ENCODE results near the gene TRIM34. TPM values are rescaled to one million over a fixed set of nuclear protein-coding genes. Genes with fewer than 3 reads are reported as not detected.

TRIM34 gene
- total RNA-seq (6.7 TPM), polyA plus RNA-seq (ENCODE audit: insufficient read depth, low read depth, low replicate concordance) (5.9 TPM)
- long read RNA-seq, donor 1, result 0 reads
- long read RNA-seq, donor 2, partial matches to known transcripts, result 0 of 2 reads
- long read RNA-seq, donor 2, other reads (novel, unspliced or antisense), result 0 of 2 reads
- long read RNA-seq, donor 3, result 0 reads
- long read RNA-seq, donor 4, result 0 reads
- long read RNA-seq, donor 5, result 0 reads
- long read RNA-seq, donor 6, partial matches to known transcripts, result 0 of 1 reads
- long read RNA-seq, donor 6, other reads (novel, unspliced or antisense), result 0 of 1 reads
- long read RNA-seq, donor 7, partial matches to known transcripts, result 4 of 6 reads
- long read RNA-seq, donor 7, other reads (novel, unspliced or antisense), result 0 of 6 reads
- long read RNA-seq, donor 8, result 0 reads
- long read RNA-seq, donor 9, result 0 reads
- long read RNA-seq, donor 10, result 0 reads

GRCh38 chr11:5624489-5625279 lies at the start of gene TRIM34:
TRIM34 (plus strand) TSS chr11:5625001; CDS start chr11:5632332, 7,331 bp downstream.
- DNase-seq (peak in 4 of 5 donors; percentile 21 to 78 (median 44)), FAIRE-seq (peak; percentile 94)
- Histone ChIP-seq H3K27ac (ENCODE audit: low read depth in 2 of 2, low read length in 2 of 2) (peak within 1 kb of the TSS; percentile 36 to 68), H3K9ac (ENCODE audit: low read length in 3 of 3) (peak within 1 kb of the TSS; percentile 81 to 87 (median 87)), H3K4me1 (ENCODE audit: control insufficient read depth in 2 of 3, insufficient read depth in 2 of 3, low read depth in 1 of 3, low read length in 3 of 3) (peaks cover 0 to 12% (median 0%) of the 10 kb centered on the region in 3 donors), H3K27me3 (ENCODE audit: control insufficient read depth, insufficient read depth, low read length) (no peaks in the 10 kb centered on the region), H3K9me3 (ENCODE audit: control insufficient read depth in 2 of 3, insufficient read depth in 1 of 3, low read length in 3 of 3) (no peaks in the 10 kb centered on the region), H3K36me3 (ENCODE audit: control insufficient read depth in 2 of 3, insufficient read depth in 3 of 3, low read length in 3 of 3) (no peaks in the 10 kb centered on the region), H3K4me3 (ENCODE audit: low read length in 3 of 3) (peak within 1 kb of the TSS; percentile 85 to 98 (median 93))
- intact Hi-C loops (cut with DNase I), result no loop called here
- TF ChIP-seq, protein P1, sequence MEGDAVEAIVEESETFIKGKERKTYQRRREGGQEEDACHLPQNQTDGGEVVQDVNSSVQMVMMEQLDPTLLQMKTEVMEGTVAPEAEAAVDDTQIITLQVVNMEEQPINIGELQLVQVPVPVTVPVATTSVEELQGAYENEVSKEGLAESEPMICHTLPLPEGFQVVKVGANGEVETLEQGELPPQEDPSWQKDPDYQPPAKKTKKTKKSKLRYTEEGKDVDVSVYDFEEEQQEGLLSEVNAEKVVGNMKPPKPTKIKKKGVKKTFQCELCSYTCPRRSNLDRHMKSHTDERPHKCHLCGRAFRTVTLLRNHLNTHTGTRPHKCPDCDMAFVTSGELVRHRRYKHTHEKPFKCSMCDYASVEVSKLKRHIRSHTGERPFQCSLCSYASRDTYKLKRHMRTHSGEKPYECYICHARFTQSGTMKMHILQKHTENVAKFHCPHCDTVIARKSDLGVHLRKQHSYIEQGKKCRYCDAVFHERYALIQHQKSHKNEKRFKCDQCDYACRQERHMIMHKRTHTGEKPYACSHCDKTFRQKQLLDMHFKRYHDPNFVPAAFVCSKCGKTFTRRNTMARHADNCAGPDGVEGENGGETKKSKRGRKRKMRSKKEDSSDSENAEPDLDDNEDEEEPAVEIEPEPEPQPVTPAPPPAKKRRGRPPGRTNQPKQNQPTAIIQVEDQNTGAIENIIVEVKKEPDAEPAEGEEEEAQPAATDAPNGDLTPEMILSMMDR (IDR thresholded peaks at IDR 0.05; ENCODE audit: borderline replicate concordance, extremely low read depth, insufficient read depth), result no peak

DNA sequence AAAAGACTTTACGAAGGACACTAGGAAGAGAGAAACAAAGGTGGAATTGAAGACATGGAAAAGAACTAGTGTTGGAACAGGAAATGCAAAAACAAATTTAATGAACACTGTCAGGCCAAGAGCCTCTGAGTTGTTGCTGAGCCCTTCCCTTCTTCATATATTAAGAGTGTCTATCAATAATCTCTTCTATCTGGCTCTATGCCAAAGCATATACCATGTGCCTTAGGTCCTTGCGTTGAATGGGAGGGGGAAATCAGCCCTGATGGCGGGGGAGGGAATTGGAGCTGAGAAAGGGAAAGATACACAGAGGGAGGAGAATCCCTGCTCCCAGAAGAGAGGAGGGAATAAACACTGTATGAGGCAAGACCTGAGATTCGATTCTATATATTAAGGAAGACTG lies 49.6 kb upstream of the TRIM34 start:
- Histone ChIP-seq H3K4me1 (ENCODE audit: control insufficient read depth in 2 of 3, insufficient read depth in 2 of 3, low read depth in 1 of 3, low read length in 3 of 3) (no peaks in the 10 kb centered on the region), H3K36me3 (ENCODE audit: control insufficient read depth in 2 of 3, insufficient read depth in 3 of 3, low read length in 3 of 3) (no peaks in the 10 kb centered on the region), H3K27ac (ENCODE audit: low read depth in 2 of 2, low read length in 2 of 2) (no peak overlapping the region), H3K4me3 (ENCODE audit: low read length in 3 of 3) (no peak overlapping the region), H3K9ac (ENCODE audit: low read length in 3 of 3) (no peak overlapping the region), H3K27me3 (ENCODE audit: control insufficient read depth, insufficient read depth, low read length) (no peaks in the 10 kb centered on the region), H3K9me3 (ENCODE audit: control insufficient read depth in 2 of 3, insufficient read depth in 1 of 3, low read length in 3 of 3) (no peaks in the 10 kb centered on the region)
- FAIRE-seq (no peak), DNase-seq (no peak)
- TF ChIP-seq, protein P1 (IDR thresholded peaks at IDR 0.05; ENCODE audit: borderline replicate concordance, extremely low read depth, insufficient read depth), result no peak
- intact Hi-C loops (cut with DNase I), result no loop called here

DNA sequence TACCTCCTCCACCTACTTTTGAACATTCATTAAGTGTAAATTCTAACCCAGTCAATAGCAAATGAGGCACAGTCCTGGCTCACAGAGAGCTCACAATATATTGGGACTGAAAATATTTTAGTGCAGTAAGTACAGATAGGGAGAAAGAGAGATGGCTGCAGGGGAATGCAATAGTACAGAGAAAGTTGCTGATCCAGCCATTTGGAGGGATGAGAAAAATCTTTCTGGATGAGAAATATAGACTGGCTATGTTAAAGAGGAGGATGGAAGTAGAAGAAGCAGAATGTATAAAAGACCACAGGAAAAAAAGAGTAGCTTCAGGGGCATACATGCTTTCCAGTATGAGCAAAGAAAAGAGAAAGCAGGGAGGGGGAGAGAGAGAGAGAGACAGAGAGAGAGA lies 47.7 kb upstream of the TRIM34 start:
- H3K4me3 ChIP-seq (ENCODE audit: low read length in 3 of 3), result no peak overlapping the region
- FAIRE-seq (no peak), DNase-seq (no peak)
- TF ChIP-seq, protein P1 (IDR thresholded peaks at IDR 0.05; ENCODE audit: borderline replicate concordance, extremely low read depth, insufficient read depth), result no peak
- no peak overlapping the region for H3K9ac ChIP-seq (ENCODE audit: low read length in 3 of 3)
- H3K9me3 ChIP-seq (ENCODE audit: control insufficient read depth in 2 of 3, insufficient read depth in 1 of 3, low read length in 3 of 3), result no peaks in the 10 kb centered on the region
- H3K27me3 ChIP-seq (ENCODE audit: control insufficient read depth, insufficient read depth, low read length), result no peaks in the 10 kb centered on the region
- no peaks in the 10 kb centered on the region for H3K4me1 ChIP-seq (ENCODE audit: control insufficient read depth in 2 of 3, insufficient read depth in 2 of 3, low read depth in 1 of 3, low read length in 3 of 3)
- no peaks in the 10 kb centered on the region for H3K36me3 ChIP-seq (ENCODE audit: control insufficient read depth in 2 of 3, insufficient read depth in 3 of 3, low read length in 3 of 3)
- no peak overlapping the region for H3K27ac ChIP-seq (ENCODE audit: low read depth in 2 of 2, low read length in 2 of 2)
- intact Hi-C loops (cut with DNase I), result no loop called here

All from kidney (tissue), 22 donors.